Mesenchymal stem cell (in vitro differentiated cells and primary cell): ENCODE measurements around the gene PDE2A.

Experiments used
- DNase-seq: peaks from one replicate; pipeline ENCODE4 v3.0.0-alpha.2; 2013
- H2AFZ ChIP-seq: one replicate; pipeline ENCODE4 v1.6.1; 2013; ENCODE audit warnings: low read depth, mild to moderate bottlenecking, control low read depth, inconsistent platforms, low read length, moderate library complexity
- H2AK5ac ChIP-seq: 2 replicates; pipeline ENCODE4 v1.6.1; 2013; ENCODE audit warnings: low read length, moderate library complexity, mild to moderate bottlenecking, inconsistent platforms; ENCODE audit not compliant: severe bottlenecking
- H2BK120ac ChIP-seq: one replicate; pipeline ENCODE4 v1.6.1; 2013; ENCODE audit warnings: low read depth, mild to moderate bottlenecking, inconsistent platforms, low read length, moderate library complexity
- H2BK12ac ChIP-seq, 2 experiments: one replicate each; pipeline ENCODE4 v1.6.1; 2013; ENCODE audit warnings: inconsistent platforms in 2 of 2, low read length in 2 of 2, mild to moderate bottlenecking in 2 of 2, moderate library complexity in 2 of 2, control low read depth in 1 of 2
- H2BK15ac ChIP-seq: one replicate; pipeline ENCODE4 v1.6.1; 2013; ENCODE audit warnings: mild to moderate bottlenecking, low read depth, inconsistent platforms; ENCODE audit not compliant: poor library complexity, severe bottlenecking
- H2BK5ac ChIP-seq: 2 replicates; pipeline ENCODE4 v1.6.1; 2013; ENCODE audit warnings: low read depth, mild to moderate bottlenecking, low read length, control low read depth, inconsistent platforms; ENCODE audit not compliant: poor library complexity, severe bottlenecking
- H3K14ac ChIP-seq, 2 experiments: one replicate each; pipeline ENCODE4 v1.6.1; 2013; ENCODE audit warnings: inconsistent platforms in 2 of 2, low read length in 2 of 2, control low read depth in 1 of 2, mild to moderate bottlenecking in 1 of 2, moderate library complexity in 1 of 2
- H3K18ac ChIP-seq, 2 experiments: one replicate each; pipeline ENCODE4 v1.6.1; 2013; ENCODE audit warnings: inconsistent platforms in 2 of 2, low read length in 2 of 2, control low read depth in 1 of 2, low read depth in 1 of 2, mild to moderate bottlenecking in 1 of 2
- H3K23ac ChIP-seq, 2 experiments: one replicate each; pipeline ENCODE4 v1.6.1; 2013; ENCODE audit warnings: inconsistent platforms in 2 of 2, low read length in 2 of 2, mild to moderate bottlenecking in 2 of 2, moderate library complexity in 2 of 2, control low read depth in 1 of 2
- H3K27ac ChIP-seq: 2 replicates; pipeline ENCODE4 v1.5.1; 2013; ENCODE audit warnings: mild to moderate bottlenecking, moderate library complexity, low read length, control low read depth, inconsistent platforms; ENCODE audit not compliant: poor library complexity, severe bottlenecking
- H3K27me3 ChIP-seq, 2 experiments: 2 replicates each; pipeline versions ENCODE4 v1.6.1 to v1.7.0; 2013; ENCODE audit warnings: low read length in 2 of 2, mild to moderate bottlenecking in 2 of 2, moderate library complexity in 2 of 2, control low read depth in 1 of 2, inconsistent platforms in 1 of 2; ENCODE audit not compliant: control insufficient read depth in 1 of 2, insufficient read depth in 1 of 2
- H3K36me3 ChIP-seq, 2 experiments: 2 replicates each; pipeline versions ENCODE4 v1.6.1 to v1.7.0; 2013; ENCODE audit warnings: low read length in 2 of 2, control low read depth in 1 of 2, inconsistent platforms in 1 of 2, low read depth in 1 of 2, mild to moderate bottlenecking in 1 of 2; ENCODE audit not compliant: insufficient read depth in 2 of 2, control insufficient read depth in 1 of 2
- H3K4ac ChIP-seq, 2 experiments: one replicate each; pipeline ENCODE4 v1.6.1; 2013; ENCODE audit warnings: inconsistent platforms in 2 of 2, low read length in 2 of 2, mild to moderate bottlenecking in 2 of 2, moderate library complexity in 2 of 2, control low read depth in 1 of 2, low read depth in 1 of 2
- H3K4me1 ChIP-seq: 2 replicates; pipeline ENCODE4 v1.6.1; 2013; ENCODE audit warnings: low read depth, low read length, control low read depth; ENCODE audit not compliant: control insufficient read depth, insufficient read depth
- H3K4me2 ChIP-seq: 2 replicates; pipeline ENCODE4 v1.6.1; 2013; ENCODE audit warnings: low read length, mild to moderate bottlenecking, inconsistent platforms; ENCODE audit not compliant: poor library complexity, severe bottlenecking
- H3K4me3 ChIP-seq, 2 experiments: 2 replicates each; pipeline versions ENCODE4 v1.5.1 to v1.7.0; 2013; ENCODE audit warnings: low read length in 2 of 2, mild to moderate bottlenecking in 2 of 2, control low read depth in 1 of 2, low read depth in 1 of 2; ENCODE audit not compliant: insufficient read depth in 1 of 2
- H3K79me1 ChIP-seq: replicated peaks from 2 replicates; pipeline ENCODE4 v1.6.1; 2013; ENCODE audit warnings: mild to moderate bottlenecking, control low read depth, low read length, inconsistent platforms; ENCODE audit not compliant: poor library complexity, severe bottlenecking
- H3K9ac ChIP-seq: 2 replicates; pipeline ENCODE4 v1.7.0; 2013; ENCODE audit warnings: mild to moderate bottlenecking, low read length, moderate library complexity
- H3K9me3 ChIP-seq: 2 replicates; pipeline ENCODE4 v1.7.0; 2013; ENCODE audit warnings: mild to moderate bottlenecking, low read length; ENCODE audit not compliant: control insufficient read depth
- H4K8ac ChIP-seq: one replicate; pipeline ENCODE4 v1.6.1; 2013; ENCODE audit warnings: inconsistent platforms, mild to moderate bottlenecking, low read length, moderate library complexity
- H4K91ac ChIP-seq: one replicate; pipeline ENCODE4 v1.6.1; 2013; ENCODE audit warnings: mild to moderate bottlenecking, low read length, inconsistent platforms
- WGBS: methylation state at CpG from one replicate; pipeline ENCODE4 v1.1.7; 2013; ENCODE audit warnings: mixed read lengths; 5-methylcytosine and 5-hydroxymethylcytosine counted together

The PDE2A gene

GRCh38 chr11:72583616-72584292 is 90.5 kb downstream of the PDE2A start:
- H3K36me3 ChIP-seq, result no peaks in the 10 kb centered on the region
- WGBS, result 77% methylated on average over 12 of the region's 22 CpGs
- H3K27ac ChIP-seq, result no peak overlapping the region
- peaks cover 94% of the 10 kb centered on the region in 2 experiments for H3K27me3 ChIP-seq
- H2AK5ac ChIP-seq, result no peak overlapping the region
- H3K9ac ChIP-seq, result no peak overlapping the region
- peaks cover 6% of the 10 kb centered on the region for H3K4me1 ChIP-seq
- no peak overlapping the region for H3K23ac ChIP-seq
- H2BK12ac ChIP-seq, result no peak overlapping the region
- H2BK120ac ChIP-seq, result no peak overlapping the region
- H3K4me2 ChIP-seq, result no peak overlapping the region
- no peak overlapping the region for H3K4me3 ChIP-seq
- no peak overlapping the region for H3K4ac ChIP-seq
- no peak overlapping the region for H3K14ac ChIP-seq
- no peak overlapping the region for H3K18ac ChIP-seq
- H2AFZ ChIP-seq, result no peak overlapping the region
- no peak for DNase-seq
- no peak overlapping the region for H4K91ac ChIP-seq
- peaks cover 4% of the 10 kb centered on the region for H3K9me3 ChIP-seq
- H4K8ac ChIP-seq, result no peak overlapping the region
- no peak overlapping the region for H2BK5ac ChIP-seq
- no peaks in the 10 kb centered on the region for H3K79me1 ChIP-seq
- H2BK15ac ChIP-seq, result no peak overlapping the region

- Histone ChIP-seq H2BK5ac (no peak overlapping the region), H3K36me3 (no peaks in the 10 kb centered on the region), H4K91ac (no peak overlapping the region), H3K4me3 (no peak overlapping the region), H4K8ac (no peak overlapping the region), H3K14ac (no peak overlapping the region), H3K4me1 (peaks cover 6% of the 10 kb centered on the region), H2BK12ac (no peak overlapping the region), H2BK15ac (no peak overlapping the region), H3K79me1 (no peaks in the 10 kb centered on the region), H3K9ac (no peak overlapping the region), H2BK120ac (no peak overlapping the region), H3K27me3 (peaks cover 88 to 94% of the 10 kb centered on the region in 2 experiments), H3K4me2 (no peak overlapping the region), H3K23ac (no peak overlapping the region), H3K27ac (no peak overlapping the region), H2AK5ac (no peak overlapping the region), H3K18ac (no peak overlapping the region), H3K9me3 (peaks cover 4% of the 10 kb centered on the region), H2AFZ (no peak overlapping the region), H3K4ac (no peak overlapping the region)
- no peak for DNase-seq
- WGBS, result 94% methylated on average over 2 of the region's 2 CpGs
Observed at GRCh38 chr11:72583177-72583553, 91.1 kb downstream of the PDE2A start.

- no peaks in the 10 kb centered on the region for H3K79me1 ChIP-seq
- H2BK15ac ChIP-seq, result no peak overlapping the region
- no peak overlapping the region for H4K91ac ChIP-seq
- H2BK12ac ChIP-seq, result no peak overlapping the region
- H3K9me3 ChIP-seq, result peaks cover 4% of the 10 kb centered on the region
- no peak overlapping the region for H2AK5ac ChIP-seq
- H3K36me3 ChIP-seq, result no peaks in the 10 kb centered on the region
- no peak overlapping the region for H2AFZ ChIP-seq
- peaks cover 6% of the 10 kb centered on the region for H3K4me1 ChIP-seq
- H3K23ac ChIP-seq, result no peak overlapping the region
- no peak overlapping the region for H2BK5ac ChIP-seq
- DNase-seq, result no peak
- H4K8ac ChIP-seq, result no peak overlapping the region
- no peak overlapping the region for H3K27ac ChIP-seq
- H3K4me3 ChIP-seq, result no peak overlapping the region
- peaks cover 81 to 90% of the 10 kb centered on the region in 2 experiments for H3K27me3 ChIP-seq
- 93% methylated on average over 14 of the region's 14 CpGs for WGBS
- H2BK120ac ChIP-seq, result no peak overlapping the region
- no peak overlapping the region for H3K14ac ChIP-seq
- H3K18ac ChIP-seq, result no peak overlapping the region
- H3K4me2 ChIP-seq, result no peak overlapping the region
- no peak overlapping the region for H3K9ac ChIP-seq
- H3K4ac ChIP-seq, result no peak overlapping the region
Observed at GRCh38 chr11:72582206-72583176, 91.7 kb downstream of the PDE2A start.

- Histone ChIP-seq H2BK5ac (no peak overlapping the region), H3K4me1 (peaks cover 6% of the 10 kb centered on the region), H3K9me3 (peaks cover 4% of the 10 kb centered on the region), H3K23ac (no peak overlapping the region), H4K91ac (no peak overlapping the region), H3K18ac (no peak overlapping the region), H3K14ac (no peak overlapping the region), H2AK5ac (no peak overlapping the region), H4K8ac (no peak overlapping the region), H2BK120ac (no peak overlapping the region), H3K4ac (no peak overlapping the region), H3K4me2 (no peak overlapping the region), H2AFZ (no peak overlapping the region), H3K27ac (no peak overlapping the region), H3K4me3 (no peak overlapping the region), H3K36me3 (no peaks in the 10 kb centered on the region), H3K79me1 (no peaks in the 10 kb centered on the region), H2BK12ac (no peak overlapping the region), H3K9ac (no peak overlapping the region), H3K27me3 (peaks cover 67 to 86% of the 10 kb centered on the region in 2 experiments), H2BK15ac (no peak overlapping the region)
- 85% methylated on average over 4 of the region's 5 CpGs for WGBS
- DNase-seq, result no peak
Observed at GRCh38 chr11:72581067-72581466, 93.2 kb downstream of the PDE2A start.
